Muscle layer of colon (tissue), 2 donors: ENCODE data around the gene DDX1.
A peak's percentile ranks its signal among the peaks of the same experiment; 100 is the strongest.

Source experiments
- H3K27ac ChIP-seq: one replicate; pipeline ENCODE4 v1.7.0; 2013; ENCODE audit warnings: low read depth, mild to moderate bottlenecking, low read length, moderate library complexity
- H3K27me3 ChIP-seq, 2 donors: one replicate each; pipeline ENCODE4 v1.7.0; 2013; ENCODE audit warnings: low read length in 2 of 2, mild to moderate bottlenecking in 2 of 2; ENCODE audit not compliant: insufficient read depth in 2 of 2, control insufficient read depth in 1 of 2
- H3K36me3 ChIP-seq: one replicate; pipeline ENCODE4 v1.7.0; 2013; ENCODE audit warnings: mild to moderate bottlenecking, low read length; ENCODE audit not compliant: insufficient read depth
- H3K4me1 ChIP-seq: one replicate; pipeline ENCODE4 v1.7.0; 2013; ENCODE audit warnings: mild to moderate bottlenecking, low read length; ENCODE audit not compliant: insufficient read depth
- H3K4me3 ChIP-seq, 2 donors: one replicate each; pipeline ENCODE4 v1.7.0; 2013; ENCODE audit warnings: low read length in 2 of 2, low read depth in 1 of 2, mild to moderate bottlenecking in 1 of 2, moderate library complexity in 1 of 2
- H3K9ac ChIP-seq: one replicate; pipeline ENCODE4 v1.7.0; 2013; ENCODE audit warnings: low read length
- H3K9me3 ChIP-seq: one replicate; pipeline ENCODE4 v1.7.0; 2013; ENCODE audit warnings: mild to moderate bottlenecking, low read length
- donor health status: abdominal sarcoma.
- donor health status: Adenocarcinoma of cecum.

Gene DDX1

GRCh38 chr2:15584767-15585469 lies 6.8 kb upstream of the DDX1 start:
- Histone ChIP-seq H3K27ac (no peak overlapping the region), H3K4me1 (no peaks in the 10 kb centered on the region), H3K4me3 (no peak overlapping the region), H3K9me3 (no peaks in the 10 kb centered on the region), H3K27me3 (no peaks in the 10 kb centered on the region), H3K9ac (no peak overlapping the region), H3K36me3 (no peaks in the 10 kb centered on the region)

GRCh38 chr2:15588329-15588919 lies 3.2 kb upstream of the DDX1 start:
- H3K27me3 ChIP-seq = no peaks in the 10 kb centered on the region
- no peak overlapping the region for H3K9ac ChIP-seq
- H3K27ac ChIP-seq = no peak overlapping the region
- H3K36me3 ChIP-seq = no peaks in the 10 kb centered on the region
- no peaks in the 10 kb centered on the region for H3K9me3 ChIP-seq
- H3K4me1 ChIP-seq = peaks cover 13% of the 10 kb centered on the region
- H3K4me3 ChIP-seq = no peak overlapping the region

DNA sequence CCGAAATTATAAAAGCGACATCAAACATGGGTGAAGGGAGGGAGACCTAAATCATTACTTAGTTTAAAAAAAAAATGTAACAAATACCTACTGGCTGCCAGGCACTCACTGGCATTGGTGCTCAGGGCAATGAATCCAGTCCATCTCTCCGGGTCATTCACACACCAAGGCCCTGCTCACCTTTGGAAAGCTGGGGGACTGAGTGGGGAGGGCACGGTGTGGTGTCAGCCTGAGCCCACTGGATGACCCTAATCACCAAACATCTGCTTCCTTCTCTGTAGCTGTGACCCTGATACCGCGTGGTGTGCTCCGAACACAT lies 336 bp upstream of the DDX1 start:
- peaks cover 10% of the 10 kb centered on the region for H3K36me3 ChIP-seq
- no peaks in the 10 kb centered on the region for H3K9me3 ChIP-seq
- peak overlapping the region; percentile 53 to 66 for H3K4me3 ChIP-seq
- H3K27ac ChIP-seq = peak overlapping the region; percentile 79
- H3K4me1 ChIP-seq = peaks cover 16% of the 10 kb centered on the region
- peak overlapping the region; percentile 60 for H3K9ac ChIP-seq
- H3K27me3 ChIP-seq = no peaks in the 10 kb centered on the region

DNA sequence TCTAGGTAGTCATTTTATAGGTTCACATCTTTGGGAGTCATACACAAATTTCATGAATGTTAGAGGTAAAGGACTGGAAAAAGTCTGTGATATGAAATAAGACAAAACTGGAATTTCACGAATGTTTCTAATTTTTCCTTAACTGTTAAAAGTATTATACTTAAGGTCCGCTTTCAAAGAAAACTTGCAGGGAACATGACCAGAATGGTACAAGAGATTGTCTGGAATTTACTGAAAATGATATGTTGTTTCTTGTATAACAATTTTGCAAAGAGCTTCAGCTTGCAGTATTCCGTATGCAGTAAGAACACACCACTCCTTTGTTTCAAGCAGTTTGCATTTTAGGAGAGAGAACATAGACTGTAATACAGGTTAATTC lies 1.6 kb downstream of the DDX1 start:
- no peaks in the 10 kb centered on the region for H3K9me3 ChIP-seq
- H3K27me3 ChIP-seq = no peaks in the 10 kb centered on the region
- no peak overlapping the region for H3K27ac ChIP-seq
- H3K4me1 ChIP-seq = peaks cover 16% of the 10 kb centered on the region
- H3K36me3 ChIP-seq = peaks cover 21% of the 10 kb centered on the region
- no peak overlapping the region for H3K9ac ChIP-seq
- H3K4me3 ChIP-seq = no peak overlapping the region

DNA sequence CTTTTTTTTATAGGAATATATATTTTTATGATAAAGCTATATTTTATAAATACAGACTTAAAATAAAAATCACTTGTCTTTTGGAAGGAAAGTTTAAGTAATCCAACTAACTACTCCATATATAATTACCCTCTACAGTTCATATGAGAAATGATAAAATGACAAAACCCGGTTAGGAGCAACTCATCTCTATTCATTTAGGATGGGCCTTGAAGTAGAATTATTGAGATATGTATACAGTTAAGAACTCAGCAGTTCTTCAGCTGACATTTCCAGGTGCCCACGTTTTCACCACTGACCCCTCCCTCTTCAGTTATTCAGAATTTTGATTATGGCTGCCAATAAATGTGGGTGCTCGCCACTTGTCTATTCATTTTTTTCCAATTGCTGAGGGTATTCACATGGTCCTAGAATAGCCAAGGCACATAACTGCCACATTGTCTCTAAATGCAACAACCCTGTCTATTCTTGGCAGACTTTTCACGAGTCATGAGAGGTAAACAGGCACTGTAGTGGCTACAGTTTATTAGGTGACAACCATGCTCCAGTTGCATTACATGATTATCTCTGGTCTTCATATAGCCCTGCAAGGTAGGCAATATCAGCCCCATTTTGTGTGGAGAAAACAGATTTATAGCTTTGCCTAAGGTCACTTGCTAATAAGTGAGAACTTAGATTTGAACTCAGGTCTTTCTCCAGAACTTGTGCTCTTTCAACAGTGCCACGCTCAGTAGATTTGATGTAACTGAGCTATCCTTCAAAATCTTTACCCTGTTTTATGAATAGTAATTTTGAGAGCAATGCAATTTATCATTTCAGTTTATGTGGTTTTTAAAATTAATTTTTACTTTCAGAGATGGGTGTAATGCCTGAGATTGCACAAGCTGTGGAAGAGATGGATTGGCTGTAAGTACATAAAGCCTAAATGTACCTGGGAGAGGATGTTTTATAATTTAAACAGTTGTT lies 2.9 kb downstream of the DDX1 start:
- Histone ChIP-seq H3K9ac (no peak overlapping the region), H3K9me3 (no peaks in the 10 kb centered on the region), H3K36me3 (peaks cover 21% of the 10 kb centered on the region), H3K4me1 (peaks cover 16% of the 10 kb centered on the region), H3K27me3 (no peaks in the 10 kb centered on the region), H3K4me3 (no peak overlapping the region), H3K27ac (no peak overlapping the region)

- Histone ChIP-seq H3K27me3 (no peaks in the 10 kb centered on the region), H3K4me1 (peaks cover 16% of the 10 kb centered on the region), H3K9me3 (no peaks in the 10 kb centered on the region), H3K36me3 (peaks cover 29% of the 10 kb centered on the region), H3K27ac (no peak overlapping the region), H3K9ac (no peak overlapping the region), H3K4me3 (no peak overlapping the region)
Measured at GRCh38 chr2:15595342-15595905, 3.8 kb downstream of the DDX1 start.

DNA sequence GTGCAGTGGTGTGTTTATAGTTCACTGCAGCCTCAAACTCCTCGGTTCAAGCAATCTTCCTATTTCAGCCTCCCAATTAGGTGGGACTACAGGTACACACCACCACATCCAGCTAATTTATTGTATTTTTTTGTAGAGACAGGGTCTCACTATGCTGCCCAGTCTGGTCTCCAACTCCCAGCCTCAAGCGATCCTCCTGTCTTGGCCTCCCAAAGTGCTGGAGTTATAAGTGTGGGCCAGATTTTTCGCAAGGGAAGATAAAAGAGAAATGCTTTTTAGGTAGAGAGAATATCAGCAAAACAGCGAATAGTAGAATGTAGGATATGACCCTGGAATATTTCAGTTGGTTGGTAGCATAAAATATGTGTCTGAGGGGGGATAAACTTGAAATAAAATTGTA lies 4.3 kb downstream of the DDX1 start:
- H3K4me3 ChIP-seq = no peak overlapping the region
- H3K36me3 ChIP-seq = peaks cover 31% of the 10 kb centered on the region
- no peak overlapping the region for H3K27ac ChIP-seq
- H3K9me3 ChIP-seq = no peaks in the 10 kb centered on the region
- no peaks in the 10 kb centered on the region for H3K27me3 ChIP-seq
- H3K4me1 ChIP-seq = peaks cover 16% of the 10 kb centered on the region
- H3K9ac ChIP-seq = no peak overlapping the region

DNA sequence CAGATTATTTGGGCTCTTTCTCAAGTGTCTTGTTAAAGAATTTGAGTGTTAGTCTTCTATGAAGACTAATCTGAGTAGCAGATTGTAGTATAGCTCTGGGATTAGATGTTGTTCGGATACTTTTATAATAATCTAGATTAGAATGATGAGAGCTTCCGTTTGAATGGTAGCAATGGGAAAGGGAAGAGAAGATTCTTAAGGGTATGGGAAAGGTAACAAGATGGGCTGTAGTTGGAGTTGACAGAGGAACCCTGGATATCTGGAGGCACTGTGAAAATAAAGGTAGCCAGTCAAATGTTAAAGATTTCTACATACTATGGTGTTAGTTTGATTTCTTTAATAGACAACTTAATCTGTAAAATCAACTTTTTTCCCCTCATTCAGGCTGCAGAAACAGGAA lies 4.7 kb downstream of the DDX1 start:
- Histone ChIP-seq H3K4me3 (no peak overlapping the region), H3K36me3 (peaks cover 36% of the 10 kb centered on the region), H3K27ac (no peak overlapping the region), H3K9ac (no peak overlapping the region), H3K4me1 (peaks cover 11% of the 10 kb centered on the region), H3K27me3 (no peaks in the 10 kb centered on the region), H3K9me3 (no peaks in the 10 kb centered on the region)

DNA sequence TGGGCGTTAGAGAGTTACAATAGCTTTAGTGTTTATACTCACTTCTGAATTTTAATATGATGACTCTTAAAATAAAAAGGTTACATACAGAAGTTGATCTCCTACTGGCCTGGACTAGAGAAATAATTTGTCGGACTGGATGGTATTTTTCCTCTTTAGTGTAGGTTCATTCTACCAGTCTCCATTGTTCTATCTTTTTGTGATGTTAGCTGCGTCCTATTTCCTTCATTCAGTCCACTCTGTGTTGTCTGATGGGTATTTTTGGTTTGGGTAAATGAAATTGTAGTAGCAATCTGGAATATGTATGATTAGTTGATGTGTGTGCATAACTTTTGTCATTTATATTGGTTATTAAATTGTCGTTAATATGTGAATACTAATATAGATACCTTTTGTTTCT lies 5.3 kb downstream of the DDX1 start:
- H3K4me1 ChIP-seq = peaks cover 10% of the 10 kb centered on the region
- no peaks in the 10 kb centered on the region for H3K9me3 ChIP-seq
- no peak overlapping the region for H3K4me3 ChIP-seq
- no peaks in the 10 kb centered on the region for H3K27me3 ChIP-seq
- H3K36me3 ChIP-seq = peaks cover 42% of the 10 kb centered on the region
- H3K27ac ChIP-seq = no peak overlapping the region
- no peak overlapping the region for H3K9ac ChIP-seq

GRCh38 chr2:15599994-15600393 lies 8.3 kb downstream of the DDX1 start:
- no peak overlapping the region for H3K4me3 ChIP-seq
- no peaks in the 10 kb centered on the region for H3K4me1 ChIP-seq
- H3K9ac ChIP-seq = no peak overlapping the region
- no peaks in the 10 kb centered on the region for H3K9me3 ChIP-seq
- H3K27me3 ChIP-seq = no peaks in the 10 kb centered on the region
- H3K27ac ChIP-seq = no peak overlapping the region
- peaks cover 71% of the 10 kb centered on the region for H3K36me3 ChIP-seq

- H3K4me1 ChIP-seq = no peaks in the 10 kb centered on the region
- H3K27ac ChIP-seq = no peak overlapping the region
- no peaks in the 10 kb centered on the region for H3K9me3 ChIP-seq
- H3K27me3 ChIP-seq = no peaks in the 10 kb centered on the region
- peaks cover 73% of the 10 kb centered on the region for H3K36me3 ChIP-seq
- no peak overlapping the region for H3K4me3 ChIP-seq
- no peak overlapping the region for H3K9ac ChIP-seq
Measured at GRCh38 chr2:15601681-15602080, 10.0 kb downstream of the DDX1 start.
